ENCODE results near the gene ARHGEF18. TPM values are rescaled to one million over a fixed set of nuclear protein-coding genes. Genes with fewer than 3 reads are reported as not detected.

The ARHGEF18 gene
- total and polyA plus RNA-seq, 2 of the 13 experiments (the other 11 are each of a cell fraction or from before 2014, with no cell fraction given), result 4.2 to 17.5 TPM

DNA sequence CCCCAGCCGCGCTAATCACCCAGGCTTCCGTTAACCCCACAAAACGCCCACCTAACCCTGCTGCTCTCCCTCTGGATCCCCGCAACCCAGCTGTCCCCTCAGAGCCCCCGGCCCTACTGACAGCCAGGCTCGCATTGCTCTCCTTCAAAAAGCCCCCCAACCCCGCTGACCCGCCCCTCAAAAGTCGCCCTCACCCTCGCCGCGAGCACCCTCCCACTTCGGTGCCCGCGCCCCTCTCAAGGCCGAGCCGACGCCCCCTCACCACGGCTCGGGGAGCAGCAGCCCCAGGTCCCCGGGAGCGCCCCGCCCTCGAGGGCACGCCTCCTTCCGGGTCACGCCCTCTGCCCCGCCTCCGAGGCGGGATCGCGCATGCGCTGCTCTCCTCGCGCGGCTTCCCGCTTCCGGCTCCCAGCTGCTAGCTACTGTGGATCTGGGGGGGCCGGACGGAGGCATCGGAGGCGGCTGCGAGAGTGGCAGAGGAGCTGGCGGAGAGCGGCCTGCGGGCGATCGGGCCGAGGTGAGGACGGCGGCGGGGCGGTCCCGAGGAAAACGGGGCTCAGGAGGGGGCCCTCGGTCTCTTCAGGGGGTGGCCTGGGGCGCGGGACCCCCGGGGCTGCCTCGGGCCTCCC is 46.1 kb downstream of the ARHGEF18 start (continued):
- TF ChIP-seq TIGD3 (CRISPR knock-in tag; IDR thresholded peaks at IDR 0.05; ENCODE audit: borderline replicate concordance), result no peak
- TF ChIP-seq HOXD1 (CRISPR knock-in tag; IDR thresholded peaks at IDR 0.05), result no peak
- TF ChIP-seq ZNF546 (CRISPR knock-in tag; conservative IDR thresholded peaks at IDR 0.05), result 0 out of 2 replicates have a peak, but pooled peaks have one; percentile 49
- no peak for TF ChIP-seq CCDC6 (CRISPR knock-in tag; IDR thresholded peaks at IDR 0.05)
- TF ChIP-seq, protein P1, sequence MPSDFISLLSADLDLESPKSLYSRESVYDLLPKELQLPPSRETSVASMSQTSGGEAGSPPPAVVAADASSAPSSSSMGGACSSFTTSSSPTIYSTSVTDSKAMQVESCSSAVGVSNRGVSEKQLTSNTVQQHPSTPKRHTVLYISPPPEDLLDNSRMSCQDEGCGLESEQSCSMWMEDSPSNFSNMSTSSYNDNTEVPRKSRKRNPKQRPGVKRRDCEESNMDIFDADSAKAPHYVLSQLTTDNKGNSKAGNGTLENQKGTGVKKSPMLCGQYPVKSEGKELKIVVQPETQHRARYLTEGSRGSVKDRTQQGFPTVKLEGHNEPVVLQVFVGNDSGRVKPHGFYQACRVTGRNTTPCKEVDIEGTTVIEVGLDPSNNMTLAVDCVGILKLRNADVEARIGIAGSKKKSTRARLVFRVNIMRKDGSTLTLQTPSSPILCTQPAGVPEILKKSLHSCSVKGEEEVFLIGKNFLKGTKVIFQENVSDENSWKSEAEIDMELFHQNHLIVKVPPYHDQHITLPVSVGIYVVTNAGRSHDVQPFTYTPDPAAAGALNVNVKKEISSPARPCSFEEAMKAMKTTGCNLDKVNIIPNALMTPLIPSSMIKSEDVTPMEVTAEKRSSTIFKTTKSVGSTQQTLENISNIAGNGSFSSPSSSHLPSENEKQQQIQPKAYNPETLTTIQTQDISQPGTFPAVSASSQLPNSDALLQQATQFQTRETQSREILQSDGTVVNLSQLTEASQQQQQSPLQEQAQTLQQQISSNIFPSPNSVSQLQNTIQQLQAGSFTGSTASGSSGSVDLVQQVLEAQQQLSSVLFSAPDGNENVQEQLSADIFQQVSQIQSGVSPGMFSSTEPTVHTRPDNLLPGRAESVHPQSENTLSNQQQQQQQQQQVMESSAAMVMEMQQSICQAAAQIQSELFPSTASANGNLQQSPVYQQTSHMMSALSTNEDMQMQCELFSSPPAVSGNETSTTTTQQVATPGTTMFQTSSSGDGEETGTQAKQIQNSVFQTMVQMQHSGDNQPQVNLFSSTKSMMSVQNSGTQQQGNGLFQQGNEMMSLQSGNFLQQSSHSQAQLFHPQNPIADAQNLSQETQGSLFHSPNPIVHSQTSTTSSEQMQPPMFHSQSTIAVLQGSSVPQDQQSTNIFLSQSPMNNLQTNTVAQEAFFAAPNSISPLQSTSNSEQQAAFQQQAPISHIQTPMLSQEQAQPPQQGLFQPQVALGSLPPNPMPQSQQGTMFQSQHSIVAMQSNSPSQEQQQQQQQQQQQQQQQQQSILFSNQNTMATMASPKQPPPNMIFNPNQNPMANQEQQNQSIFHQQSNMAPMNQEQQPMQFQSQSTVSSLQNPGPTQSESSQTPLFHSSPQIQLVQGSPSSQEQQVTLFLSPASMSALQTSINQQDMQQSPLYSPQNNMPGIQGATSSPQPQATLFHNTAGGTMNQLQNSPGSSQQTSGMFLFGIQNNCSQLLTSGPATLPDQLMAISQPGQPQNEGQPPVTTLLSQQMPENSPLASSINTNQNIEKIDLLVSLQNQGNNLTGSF (CRISPR knock-in tag; IDR thresholded peaks at IDR 0.05), result no peak
- TF ChIP-seq DR1 (CRISPR knock-in tag; IDR thresholded peaks at IDR 0.05), result peak; percentile 67
- 0 out of 2 replicates have a peak, but pooled peaks have one; percentile 23 for TF ChIP-seq KDM3A (CRISPR knock-in tag; IDR thresholded peaks at IDR 0.05; ENCODE audit: low read depth)
- peak; percentile 76 for TF ChIP-seq KMT2A (CRISPR knock-in tag; IDR thresholded peaks at IDR 0.05)
- TF ChIP-seq ZFP36 (IDR thresholded peaks at IDR 0.05; ENCODE audit: borderline replicate concordance, low read depth, low read length, partially characterized antibody), result no peak
- TF ChIP-seq ZNF441 (CRISPR knock-in tag; IDR thresholded peaks at IDR 0.05; ENCODE audit: borderline replicate concordance), result peak; percentile 56; the same call in 1 of the 2 replicates
- TF ChIP-seq ELF4 (CRISPR knock-in tag; IDR thresholded peaks at IDR 0.05; ENCODE audit: borderline replicate concordance), result 0 out of 2 replicates have a peak, but pooled peaks have one; percentile 56
- no peak for TF ChIP-seq MBD4 (IDR thresholded peaks at IDR 0.05; ENCODE audit: borderline replicate concordance, low read length)
- no peak for TF ChIP-seq SNAI1 (CRISPR knock-in tag; IDR thresholded peaks at IDR 0.05; ENCODE audit: borderline replicate concordance)
- peak; percentile 63 for TF ChIP-seq ZSCAN21 (CRISPR knock-in tag; IDR thresholded peaks at IDR 0.05; ENCODE audit: borderline replicate concordance)
- no peak; the same call in 1 of the 2 replicates for TF ChIP-seq ZNF776 (CRISPR knock-in tag; IDR thresholded peaks at IDR 0.05)
- TF ChIP-seq NR2F2 (IDR thresholded peaks at IDR 0.05; ENCODE audit: borderline replicate concordance, low read depth), result no peak
- TF ChIP-seq GMEB1 (CRISPR knock-in tag; IDR thresholded peaks at IDR 0.05; ENCODE audit: borderline replicate concordance), result 0 out of 2 replicates have a peak, but pooled peaks have one; percentile 44
- peak; percentile 46 for TF ChIP-seq CTCF (CRISPR knock-in tag; IDR thresholded peaks at IDR 0.05)
- TF ChIP-seq IRF2 (CRISPR knock-in tag; IDR thresholded peaks at IDR 0.05), result peak; percentile 56
- TF ChIP-seq TAF1 (CRISPR knock-in tag; IDR thresholded peaks at IDR 0.05), result peak; percentile 82

Measured in HepG2 (cell line).